HCT116 (cell line): ENCODE measurements around the gene DCD.

Experiments
- ELF1 ChIP-seq: IDR thresholded peaks from 2 replicates; pipeline ENCODE4 v1.6.1; 2012; ENCODE audit warnings: low read depth, borderline replicate concordance
- EZH2 ChIP-seq: fragments of 200-600 bp; sonication (generic); IDR thresholded peaks from 2 replicates; pipeline ENCODE4 v1.6.1; 2017; ENCODE audit warnings: antibody characterized with exemption, mixed run types
- EZH2phosphoT487 ChIP-seq: fragments of 200-600 bp; IDR thresholded peaks from 2 replicates; pipeline ENCODE4 v1.6.1; 2018; ENCODE audit warnings: antibody characterized with exemption, borderline replicate concordance
- POLR2A ChIP-seq: IDR thresholded peaks from 2 replicates; pipeline ENCODE4 v1.7.0; 2011; ENCODE audit warnings: borderline replicate concordance; ENCODE audit not compliant: insufficient read depth, insufficient read length; ENCODE audit errors: extremely low read depth
- POLR2AphosphoS5 ChIP-seq: IDR thresholded peaks from 2 replicates; pipeline ENCODE4 v1.6.1; 2011; ENCODE audit warnings: mild to moderate bottlenecking, low read depth, low read length, moderate library complexity
- RAD21 ChIP-seq: IDR thresholded peaks from 2 replicates; pipeline ENCODE4 v1.6.1; 2012; ENCODE audit warnings: low read depth, mild to moderate bottlenecking
- SRF ChIP-seq: IDR thresholded peaks from 2 replicates; pipeline ENCODE4 v1.6.1; 2012; ENCODE audit warnings: low read depth
- YY1 ChIP-seq: IDR thresholded peaks from 2 replicates; pipeline ENCODE4 v1.6.1; 2011; ENCODE audit warnings: low read length, low read depth, moderate library complexity, mild to moderate bottlenecking; ENCODE audit not compliant: insufficient replicate concordance; ENCODE audit errors: extremely low read depth
- ZFX ChIP-seq: fragments of 450-650 bp; IDR thresholded peaks from 2 replicates; pipeline ENCODE4 v1.6.1; 2017
- ZNF274 ChIP-seq: fragments of 200-500 bp; sonication (Bioruptor generic); IDR thresholded peaks from 2 replicates; pipeline ENCODE4 v1.6.1; 2014; ENCODE audit warnings: mild to moderate bottlenecking, low read depth, low read length, inconsistent platforms
- TF ChIP-seq, protein P1 (sequence below), 3 experiments: fragments of 200-600 bp in 1 of 3; sonication (generic) in 1 of 3; IDR thresholded peaks in 2 of 3; conservative IDR thresholded peaks in 1 of 3; 2 replicates each; pipeline ENCODE4 v1.5.1; 2012 to 2017; ENCODE audit warnings: low read depth in 2 of 3, low read length in 2 of 3, antibody characterized with exemption in 1 of 3, borderline replicate concordance in 1 of 3, control low read depth in 1 of 3, mild to moderate bottlenecking in 1 of 3, mixed read lengths in 1 of 3, mixed run types in 1 of 3, moderate library complexity in 1 of 3; ENCODE audit not compliant: insufficient read depth in 1 of 3
- TF ChIP-seq, protein P2 (sequence below): IDR thresholded peaks from 2 replicates; pipeline ENCODE4 v1.6.1; 2012; ENCODE audit warnings: low read depth

GRCh38 chr12:54688309-54689033, 40.3 kb upstream of the DCD start:
- TF ChIP-seq SRF: no peak
- TF ChIP-seq, protein P1, sequence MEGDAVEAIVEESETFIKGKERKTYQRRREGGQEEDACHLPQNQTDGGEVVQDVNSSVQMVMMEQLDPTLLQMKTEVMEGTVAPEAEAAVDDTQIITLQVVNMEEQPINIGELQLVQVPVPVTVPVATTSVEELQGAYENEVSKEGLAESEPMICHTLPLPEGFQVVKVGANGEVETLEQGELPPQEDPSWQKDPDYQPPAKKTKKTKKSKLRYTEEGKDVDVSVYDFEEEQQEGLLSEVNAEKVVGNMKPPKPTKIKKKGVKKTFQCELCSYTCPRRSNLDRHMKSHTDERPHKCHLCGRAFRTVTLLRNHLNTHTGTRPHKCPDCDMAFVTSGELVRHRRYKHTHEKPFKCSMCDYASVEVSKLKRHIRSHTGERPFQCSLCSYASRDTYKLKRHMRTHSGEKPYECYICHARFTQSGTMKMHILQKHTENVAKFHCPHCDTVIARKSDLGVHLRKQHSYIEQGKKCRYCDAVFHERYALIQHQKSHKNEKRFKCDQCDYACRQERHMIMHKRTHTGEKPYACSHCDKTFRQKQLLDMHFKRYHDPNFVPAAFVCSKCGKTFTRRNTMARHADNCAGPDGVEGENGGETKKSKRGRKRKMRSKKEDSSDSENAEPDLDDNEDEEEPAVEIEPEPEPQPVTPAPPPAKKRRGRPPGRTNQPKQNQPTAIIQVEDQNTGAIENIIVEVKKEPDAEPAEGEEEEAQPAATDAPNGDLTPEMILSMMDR (IDR thresholded peaks at IDR 0.05 in 2 of 3, conservative IDR thresholded peaks at IDR 0.05 in 1 of 3; ENCODE audit: borderline replicate concordance in 1 of 3, insufficient read depth in 1 of 3, low read depth in 2 of 3, low read length in 2 of 3): no peak
- no peak for TF ChIP-seq ELF1
- no peak for TF ChIP-seq YY1
- TF ChIP-seq RAD21: no peak
- TF ChIP-seq ZFX: no peak
- no peak for TF ChIP-seq EZH2
- TF ChIP-seq POLR2A: no peak
- TF ChIP-seq, protein P2, sequence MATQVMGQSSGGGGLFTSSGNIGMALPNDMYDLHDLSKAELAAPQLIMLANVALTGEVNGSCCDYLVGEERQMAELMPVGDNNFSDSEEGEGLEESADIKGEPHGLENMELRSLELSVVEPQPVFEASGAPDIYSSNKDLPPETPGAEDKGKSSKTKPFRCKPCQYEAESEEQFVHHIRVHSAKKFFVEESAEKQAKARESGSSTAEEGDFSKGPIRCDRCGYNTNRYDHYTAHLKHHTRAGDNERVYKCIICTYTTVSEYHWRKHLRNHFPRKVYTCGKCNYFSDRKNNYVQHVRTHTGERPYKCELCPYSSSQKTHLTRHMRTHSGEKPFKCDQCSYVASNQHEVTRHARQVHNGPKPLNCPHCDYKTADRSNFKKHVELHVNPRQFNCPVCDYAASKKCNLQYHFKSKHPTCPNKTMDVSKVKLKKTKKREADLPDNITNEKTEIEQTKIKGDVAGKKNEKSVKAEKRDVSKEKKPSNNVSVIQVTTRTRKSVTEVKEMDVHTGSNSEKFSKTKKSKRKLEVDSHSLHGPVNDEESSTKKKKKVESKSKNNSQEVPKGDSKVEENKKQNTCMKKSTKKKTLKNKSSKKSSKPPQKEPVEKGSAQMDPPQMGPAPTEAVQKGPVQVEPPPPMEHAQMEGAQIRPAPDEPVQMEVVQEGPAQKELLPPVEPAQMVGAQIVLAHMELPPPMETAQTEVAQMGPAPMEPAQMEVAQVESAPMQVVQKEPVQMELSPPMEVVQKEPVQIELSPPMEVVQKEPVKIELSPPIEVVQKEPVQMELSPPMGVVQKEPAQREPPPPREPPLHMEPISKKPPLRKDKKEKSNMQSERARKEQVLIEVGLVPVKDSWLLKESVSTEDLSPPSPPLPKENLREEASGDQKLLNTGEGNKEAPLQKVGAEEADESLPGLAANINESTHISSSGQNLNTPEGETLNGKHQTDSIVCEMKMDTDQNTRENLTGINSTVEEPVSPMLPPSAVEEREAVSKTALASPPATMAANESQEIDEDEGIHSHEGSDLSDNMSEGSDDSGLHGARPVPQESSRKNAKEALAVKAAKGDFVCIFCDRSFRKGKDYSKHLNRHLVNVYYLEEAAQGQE: no peak
- TF ChIP-seq EZH2phosphoT487: no peak
- no peak for TF ChIP-seq POLR2AphosphoS5
- no peak for TF ChIP-seq ZNF274
